ENCODE measurements around the gene SPG7. TPM values are rescaled to one million over a fixed set of nuclear protein-coding genes. Genes with fewer than 3 reads are reported as not detected.

Gene SPG7
- total RNA-seq, result 83.5 and 107 TPM in 2 replicates
- 35.1 and 53.3 TPM in 2 replicates for polyA plus RNA-seq
- 27.2 and 58.3 TPM in 2 replicates for polyA plus RNA-seq (2012)
- 43.5 and 75.9 TPM in 2 replicates for polyA minus RNA-seq (ENCODE audit: low replicate concordance)

DNA sequence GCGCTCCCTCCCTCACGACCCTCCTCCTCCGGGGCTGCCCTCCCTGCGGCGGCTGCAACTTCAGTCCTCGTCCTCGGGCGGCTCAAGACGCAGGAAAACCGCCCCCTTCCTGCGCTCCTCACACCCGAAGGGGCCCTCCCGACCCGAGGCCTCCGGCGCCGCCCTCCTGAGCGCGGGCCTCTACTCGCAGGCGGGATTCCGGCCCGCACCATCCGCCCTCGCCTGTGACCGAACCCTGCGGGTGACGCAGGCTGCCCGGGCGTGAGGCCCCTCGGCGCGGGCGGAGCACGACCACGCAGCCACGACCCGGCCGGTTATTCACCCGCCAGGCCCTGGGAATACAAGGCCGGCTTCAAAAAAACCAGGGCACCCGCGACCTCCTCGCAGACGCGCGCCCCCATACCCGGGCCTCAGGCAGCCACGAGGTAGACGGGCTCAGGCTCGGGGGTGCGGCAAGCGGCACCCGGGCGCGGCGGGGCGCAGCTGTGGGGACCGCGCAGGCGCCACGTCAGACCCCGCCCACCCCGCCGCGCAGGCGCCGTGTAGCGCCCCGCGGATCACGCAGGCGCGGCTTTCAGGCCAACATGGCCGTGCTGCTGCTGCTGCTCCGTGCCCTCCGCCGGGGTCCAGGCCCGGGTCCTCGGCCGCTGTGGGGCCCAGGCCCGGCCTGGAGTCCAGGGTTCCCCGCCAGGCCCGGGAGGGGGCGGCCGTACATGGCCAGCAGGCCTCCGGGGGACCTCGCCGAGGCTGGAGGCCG, at the start of gene SPG7:
SPG7 (plus strand) TSS at position 570 of the 757 bp plus-strand sequence; CDS start at position 585, 15 bp downstream.
- Histone ChIP-seq H3K27ac (ENCODE audit: insufficient read depth, low read length) (peak within 1 kb of the TSS; percentile 90), H3K4me2 (ENCODE audit: extremely low read depth, insufficient read depth, low read length) (peak within 1 kb of the TSS; percentile 84), H3K27me3 (ENCODE audit: control insufficient read depth, insufficient read depth, low read length) (no peaks in the 10 kb centered on the region), H3K9ac (ENCODE audit: insufficient read depth, low read length) (peak within 1 kb of the TSS; percentile 95), H3K79me2 (ENCODE audit: control insufficient read depth, insufficient read depth, low read length) (peaks cover 41% of the 10 kb centered on the region), H3K9me3 (ENCODE audit: control insufficient read depth, insufficient read depth, low read depth, low read length) (no peaks in the 10 kb centered on the region), H2AFZ (ENCODE audit: low read length) (no peak within 1 kb of the TSS), H3K36me3 (ENCODE audit: control insufficient read depth, insufficient read depth, low read length) (peaks cover 7% of the 10 kb centered on the region), H3K4me3 (replicated peaks in 1 of 4; ENCODE audit: control extremely low read depth in 1 of 4, insufficient read depth in 1 of 4, low read depth in 3 of 4, low read length in 4 of 4) (peak within 1 kb of the TSS; percentile 62 to 94 (median 79)), H3K4me1 (ENCODE audit: control insufficient read depth, extremely low read depth, insufficient read depth, low read length) (peaks cover 15% of the 10 kb centered on the region), H4K20me1 (ENCODE audit: control insufficient read depth, extremely low read depth, insufficient read depth, low read length) (no peaks in the 10 kb centered on the region)
- TF ChIP-seq CTCF (conservative IDR thresholded peaks at IDR 0.05 in 1 of 2, IDR thresholded peaks at IDR 0.05 in 1 of 2; ENCODE audit: low read depth in 1 of 2, low read length in 2 of 2), result no peak
- TF ChIP-seq EZH2 (IDR thresholded peaks at IDR 0.05; ENCODE audit: low read length, missing control alignments), result no peak
- peak; percentile 77 to 87 for DNase-seq (ENCODE audit: low read depth in 2 of 2)

GRCh38 chr16:89458551-89458950, 49.7 kb upstream of the SPG7 start:
- Histone ChIP-seq H3K27me3 (ENCODE audit: control insufficient read depth, insufficient read depth, low read length) (no peaks in the 10 kb centered on the region), H4K20me1 (ENCODE audit: control insufficient read depth, extremely low read depth, insufficient read depth, low read length) (no peaks in the 10 kb centered on the region), H2AFZ (ENCODE audit: low read length) (no peak overlapping the region), H3K4me1 (ENCODE audit: control insufficient read depth, extremely low read depth, insufficient read depth, low read length) (no peaks in the 10 kb centered on the region), H3K9me3 (ENCODE audit: control insufficient read depth, insufficient read depth, low read depth, low read length) (no peaks in the 10 kb centered on the region), H3K36me3 (ENCODE audit: control insufficient read depth, insufficient read depth, low read length) (no peaks in the 10 kb centered on the region), H3K79me2 (ENCODE audit: control insufficient read depth, insufficient read depth, low read length) (peaks cover 74% of the 10 kb centered on the region), H3K4me2 (ENCODE audit: extremely low read depth, insufficient read depth, low read length) (no peak overlapping the region), H3K4me3 (replicated peaks in 1 of 4; ENCODE audit: control extremely low read depth in 1 of 4, insufficient read depth in 1 of 4, low read depth in 3 of 4, low read length in 4 of 4) (no peak overlapping the region), H3K27ac (ENCODE audit: insufficient read depth, low read length) (no peak overlapping the region), H3K9ac (ENCODE audit: insufficient read depth, low read length) (no peak overlapping the region)
- DNase-seq (ENCODE audit: low read depth in 2 of 2), result peak in 1 of 2 donors; percentile 51
- TF ChIP-seq CTCF (conservative IDR thresholded peaks at IDR 0.05 in 1 of 2, IDR thresholded peaks at IDR 0.05 in 1 of 2; ENCODE audit: low read depth in 1 of 2, low read length in 2 of 2) (no peak), EZH2 (IDR thresholded peaks at IDR 0.05; ENCODE audit: low read length, missing control alignments) (no peak)

DNA sequence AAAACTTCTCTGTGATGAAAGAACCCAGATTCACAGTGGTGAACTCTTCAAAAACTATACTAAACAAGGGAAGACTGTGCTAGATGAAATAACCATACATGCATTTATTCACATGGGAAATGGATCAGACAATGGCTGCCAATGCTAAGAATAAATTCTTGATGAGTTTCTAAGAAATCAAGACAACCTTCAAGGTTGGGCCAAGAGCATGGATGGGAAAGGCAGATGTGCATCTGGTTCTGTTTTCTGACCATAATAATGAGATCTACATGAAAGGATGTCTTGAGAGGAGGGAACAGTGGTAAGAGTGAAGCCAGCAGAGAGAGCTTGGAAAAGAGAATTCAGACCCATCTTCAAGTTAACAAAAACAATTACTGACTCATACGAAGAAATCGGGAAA, 49.2 kb upstream of the SPG7 start:
- no peaks in the 10 kb centered on the region for H3K9me3 ChIP-seq (ENCODE audit: control insufficient read depth, insufficient read depth, low read depth, low read length)
- no peak overlapping the region for H3K4me2 ChIP-seq (ENCODE audit: extremely low read depth, insufficient read depth, low read length)
- peaks cover 74% of the 10 kb centered on the region for H3K79me2 ChIP-seq (ENCODE audit: control insufficient read depth, insufficient read depth, low read length)
- no peaks in the 10 kb centered on the region for H3K27me3 ChIP-seq (ENCODE audit: control insufficient read depth, insufficient read depth, low read length)
- no peak overlapping the region for H3K27ac ChIP-seq (ENCODE audit: insufficient read depth, low read length)
- H2AFZ ChIP-seq (ENCODE audit: low read length), result no peak overlapping the region
- H3K9ac ChIP-seq (ENCODE audit: insufficient read depth, low read length), result no peak overlapping the region
- no peaks in the 10 kb centered on the region for H3K4me1 ChIP-seq (ENCODE audit: control insufficient read depth, extremely low read depth, insufficient read depth, low read length)
- TF ChIP-seq CTCF (conservative IDR thresholded peaks at IDR 0.05 in 1 of 2, IDR thresholded peaks at IDR 0.05 in 1 of 2; ENCODE audit: low read depth in 1 of 2, low read length in 2 of 2) (no peak), EZH2 (IDR thresholded peaks at IDR 0.05; ENCODE audit: low read length, missing control alignments) (no peak)
- DNase-seq (ENCODE audit: low read depth in 2 of 2), result no peak
- H3K4me3 ChIP-seq (replicated peaks in 1 of 4; ENCODE audit: control extremely low read depth in 1 of 4, insufficient read depth in 1 of 4, low read depth in 3 of 4, low read length in 4 of 4), result no peak overlapping the region
- no peaks in the 10 kb centered on the region for H4K20me1 ChIP-seq (ENCODE audit: control insufficient read depth, extremely low read depth, insufficient read depth, low read length)
- H3K36me3 ChIP-seq (ENCODE audit: control insufficient read depth, insufficient read depth, low read length), result no peaks in the 10 kb centered on the region
